Measurements from ENCODE around the gene TMEM185A.

GRCh38 chrX:149643496-149643895 is 11.9 kb upstream of the TMEM185A start:
- TF ChIP-seq RCOR1 (IDR thresholded peaks at IDR 0.05; ENCODE audit: insufficient replicate concordance, low read length) (no peak), CTCF (conservative IDR thresholded peaks at IDR 0.05; ENCODE audit: low read depth, low read length) (no peak)

Data from IMR-90 (cell line).